IMR-90 (cell line): Measurements from ENCODE around the gene CHST14. TPM values are rescaled to one million over a fixed set of nuclear protein-coding genes. Genes with fewer than 3 reads are reported as not detected.

Experiments used
- ATAC-seq: fragments of 200-7000 bp; cut with Tn5 transposase; 2 replicates; pipeline ENCODE4 v1.9.1; 2020; ENCODE audit warnings: low read depth, mild to moderate bottlenecking, moderate library complexity
- BruUV-seq: library from RNA; stranded (reverse); fragments of 400-500 nt; replicated peaks from 2 replicates; lab custom pipeline; 2021; lab: Mats Ljungman, UMichigan
- CTCF ChIA-PET: fragments of 300-600 bp; formaldehyde crosslinking; extraction: SDS; loops from one replicate; lab custom pipeline; 2021; ENCODE audit warnings: antibody characterized with exemption; lab: Yijun Ruan, JAX
- POLR2A ChIA-PET: fragments of 300-600 bp; sonication (Branson Sonifier 250); formaldehyde crosslinking; loops from one replicate; lab custom pipeline; 2022; ENCODE audit warnings: antibody characterized with exemption; ENCODE audit not compliant: unreplicated experiment; lab: Charles Lee
- DNase-seq: peaks from one replicate; pipeline ENCODE4 v3.0.0; 2013
- H2AFZ ChIP-seq: replicated peaks from 2 replicates; pipeline ENCODE3; 2013; ENCODE audit warnings: low read length, mild to moderate bottlenecking; ENCODE audit not compliant: poor library complexity
- H2AK5ac ChIP-seq: 2 replicates; pipeline ENCODE4 v1.6.1; 2013; ENCODE audit warnings: low read depth, low read length, inconsistent platforms
- H2AK9ac ChIP-seq: replicated peaks from 2 replicates; pipeline ENCODE3; 2013; ENCODE audit warnings: mild to moderate bottlenecking, low read depth, low read length, moderate library complexity; ENCODE audit not compliant: poor library complexity
- H2BK120ac ChIP-seq: 2 replicates; pipeline ENCODE4 v1.6.1; 2013; ENCODE audit warnings: low read depth, low read length, inconsistent platforms
- H2BK15ac ChIP-seq: 3 replicates; pipeline ENCODE4 v1.6.1; 2013; ENCODE audit warnings: low read depth, low read length, inconsistent platforms
- H2BK20ac ChIP-seq: 2 replicates; pipeline ENCODE4 v1.6.1; 2013; ENCODE audit warnings: low read depth, mild to moderate bottlenecking, inconsistent platforms, low read length, moderate library complexity
- H2BK5ac ChIP-seq: 2 replicates; pipeline ENCODE4 v1.6.1; 2013; ENCODE audit warnings: mild to moderate bottlenecking, low read depth, low read length, inconsistent platforms; ENCODE audit not compliant: poor library complexity, severe bottlenecking
- H3K14ac ChIP-seq: replicated peaks from 2 replicates; pipeline ENCODE4 v1.6.1; 2013; ENCODE audit warnings: low read depth, low read length, inconsistent platforms
- H3K18ac ChIP-seq: 2 replicates; pipeline ENCODE4 v1.6.1; 2013; ENCODE audit warnings: low read depth, low read length, control low read depth
- H3K23ac ChIP-seq: 2 replicates; pipeline ENCODE4 v1.6.1; 2013; ENCODE audit warnings: low read depth, low read length, inconsistent platforms
- H3K27ac ChIP-seq: 2 replicates; pipeline ENCODE4 v1.5.1; 2013; ENCODE audit warnings: mild to moderate bottlenecking, control low read depth, low read length; ENCODE audit not compliant: insufficient read depth
- H3K27me3 ChIP-seq: 2 replicates; pipeline ENCODE4 v1.6.1; 2013; ENCODE audit warnings: low read length; ENCODE audit not compliant: control insufficient read depth, insufficient read depth
- H3K36me3 ChIP-seq: 2 replicates; pipeline ENCODE4 v1.6.1; 2013; ENCODE audit warnings: low read length, mixed read lengths; ENCODE audit not compliant: control insufficient read depth, insufficient read depth
- H3K4ac ChIP-seq: 2 replicates; pipeline ENCODE4 v1.6.1; 2013; ENCODE audit warnings: low read depth, low read length, inconsistent platforms
- H3K4me1 ChIP-seq: 2 replicates; pipeline ENCODE4 v1.6.1; 2013; ENCODE audit warnings: low read length, mixed read lengths; ENCODE audit not compliant: control insufficient read depth, insufficient read depth
- H3K4me2 ChIP-seq: 2 replicates; pipeline ENCODE4 v1.6.1; 2013; ENCODE audit warnings: low read depth, mild to moderate bottlenecking, control low read depth, low read length, moderate library complexity
- H3K4me3 ChIP-seq: 2 replicates; pipeline ENCODE4 v1.5.1; 2013; ENCODE audit warnings: low read depth, mild to moderate bottlenecking, control low read depth, low read length, moderate library complexity; ENCODE audit not compliant: insufficient read depth
- H3K56ac ChIP-seq: 2 replicates; pipeline ENCODE4 v1.6.1; 2013; ENCODE audit warnings: low read length, inconsistent platforms; ENCODE audit not compliant: insufficient read depth; ENCODE audit errors: extremely low read depth
- H3K79me1 ChIP-seq, 2 experiments: 2 replicates each; pipeline ENCODE4 v1.6.1; 2013; ENCODE audit warnings: low read length in 2 of 2, inconsistent platforms in 1 of 2, low read depth in 1 of 2
- H3K9ac ChIP-seq: 2 replicates; pipeline ENCODE4 v1.6.1; 2013; ENCODE audit warnings: low read depth, low read length, control low read depth
- H3K9me1 ChIP-seq: 2 replicates; pipeline ENCODE4 v1.6.1; 2013; ENCODE audit warnings: low read length, inconsistent platforms; ENCODE audit not compliant: insufficient read depth
- H3K9me3 ChIP-seq: 2 replicates; pipeline ENCODE4 v1.6.1; 2013; ENCODE audit warnings: low read length; ENCODE audit not compliant: control insufficient read depth, insufficient read depth
- H4K20me1 ChIP-seq: 2 replicates; pipeline ENCODE4 v1.6.1; 2013; ENCODE audit warnings: low read length, inconsistent platforms; ENCODE audit not compliant: insufficient read depth
- H4K5ac ChIP-seq: 2 replicates; pipeline ENCODE4 v1.6.1; 2013; ENCODE audit warnings: mild to moderate bottlenecking, low read depth, low read length, control low read depth
- H4K8ac ChIP-seq, 2 experiments: 2 replicates each; pipeline ENCODE4 v1.6.1; 2013; ENCODE audit warnings: low read depth in 2 of 2, low read length in 2 of 2, control low read depth in 1 of 2, inconsistent platforms in 1 of 2
- H4K91ac ChIP-seq: 2 replicates; pipeline ENCODE4 v1.6.1; 2013; ENCODE audit warnings: low read depth, low read length, inconsistent platforms; ENCODE audit not compliant: insufficient read depth
- CEBPB ChIP-seq: IDR thresholded peaks from 2 replicates; pipeline ENCODE4 v1.6.1; 2012; ENCODE audit warnings: low read depth, low read length, improper control_type of control experiment
- CHD1 ChIP-seq: IDR thresholded peaks from 2 replicates; pipeline ENCODE4 v1.6.1; 2012; ENCODE audit warnings: low read depth, low read length, improper control_type of control experiment
- MAZ ChIP-seq: IDR thresholded peaks from 2 replicates; pipeline ENCODE4 v1.6.1; 2012; ENCODE audit warnings: low read depth, mild to moderate bottlenecking, low read length, improper control_type of control experiment, moderate library complexity, borderline replicate concordance
- MXI1 ChIP-seq: IDR thresholded peaks from 2 replicates; pipeline ENCODE4 v1.6.1; 2012; ENCODE audit warnings: low read depth, mild to moderate bottlenecking, low read length, moderate library complexity, borderline replicate concordance
- RAD21 ChIP-seq: IDR thresholded peaks from 2 replicates; pipeline ENCODE4 v1.6.1; 2012; ENCODE audit warnings: low read length, improper control_type of control experiment
- RCOR1 ChIP-seq: IDR thresholded peaks from 2 replicates; pipeline ENCODE4 v1.6.1; 2012; ENCODE audit warnings: mild to moderate bottlenecking, low read length, improper control_type of control experiment; ENCODE audit not compliant: insufficient replicate concordance
- RFX5 ChIP-seq: IDR thresholded peaks from 2 replicates; pipeline ENCODE4 v1.8.0; 2012; ENCODE audit warnings: low read depth, mild to moderate bottlenecking, low read length, moderate library complexity
- SMC3 ChIP-seq: fragments of 150-350 bp; IDR thresholded peaks from 2 replicates; pipeline ENCODE4 v1.6.1; 2016; ENCODE audit warnings: low read depth, mild to moderate bottlenecking, antibody characterized with exemption, low read length, moderate library complexity
- WGBS, 2 experiments: methylation state at CpG; one replicate each; pipeline versions ENCODE4 v1.1.5 to v1.1.7; 2013; ENCODE audit warnings: missing lambda C conversion rate in 2 of 2; ENCODE audit not compliant: insufficient read length in 1 of 2; ENCODE audit errors: extremely low coverage in 2 of 2; 5-methylcytosine and 5-hydroxymethylcytosine counted together
- dilution Hi-C: fragments of 300-500 bp; cut with HindIII; formaldehyde crosslinking; loops from one replicate; pipeline ENCODE4 v1.14.3; 2018; ENCODE audit warnings: low sequenced_read_pairs; ENCODE audit not compliant: unreplicated experiment
- in situ Hi-C: fragments of 300-500 bp; cut with MboI; formaldehyde crosslinking; loops from 3 replicates; pipeline ENCODE4 v1.14.3; 2019; ENCODE audit warnings: low sequenced_read_pairs, inconsistent platforms, mixed read lengths
- intact Hi-C: fragments of 100-400 bp; cut with micrococcal nuclease; formaldehyde crosslinking; loops from 2 replicates; pipeline ENCODE4 v1.10.0; 2022
- polyA plus RNA-seq, 3 experiments: library from polyadenylated mRNA; depleted of rRNA; stranded (reverse); fragments of >200 nt; gene quantifications; 2 replicates each; pipeline ENCODE4 v1.2.3, GENCODE V29; 2012; ENCODE audit warnings: low replicate concordance in 1 of 3
- total RNA-seq: library from RNA; depleted of rRNA; stranded (reverse); fragments of >200 nt; gene quantifications from 2 replicates; pipeline ENCODE4 v1.2.3, GENCODE V29; 2012
- TF ChIP-seq, protein P1 (sequence below): fragments of 150-350 bp; IDR thresholded peaks from 2 replicates; pipeline ENCODE4 v1.6.1; 2017; ENCODE audit warnings: mild to moderate bottlenecking, antibody characterized with exemption, low read length, low read depth

The CHST14 gene
- total and polyA plus RNA-seq, 2 of the 4 experiments (the other 2 are of a cell fraction) = 3.8 to 19.5 TPM

DNA sequence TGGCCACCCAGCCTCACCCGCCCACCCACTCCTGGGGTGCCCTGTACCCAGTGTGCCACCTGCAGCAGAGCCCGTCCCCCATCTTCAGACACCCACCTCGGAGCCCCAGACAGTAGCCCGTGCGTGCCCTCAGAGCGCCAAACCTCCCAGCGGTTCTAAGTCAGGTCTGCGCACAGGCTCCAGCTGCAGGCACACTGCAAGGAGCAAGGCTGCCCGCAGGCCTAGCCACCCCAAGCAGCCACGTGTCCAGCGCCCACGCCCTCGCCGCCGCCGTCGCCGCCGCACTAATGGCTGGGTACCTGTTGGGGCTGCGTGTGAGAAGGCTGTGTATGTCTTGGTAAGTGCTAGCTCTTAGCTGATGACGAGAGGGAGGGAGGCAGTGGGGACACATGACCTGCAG lies 8.8 kb upstream of the CHST14 start:
- Histone ChIP-seq H4K8ac (no peak overlapping the region), H3K27ac (no peak overlapping the region), H3K9me3 (no peaks in the 10 kb centered on the region), H4K20me1 (peaks cover 31% of the 10 kb centered on the region), H3K4ac (no peak overlapping the region), H2AFZ (no peak overlapping the region), H3K18ac (no peak overlapping the region), H4K5ac (no peak overlapping the region), H2AK5ac (no peak overlapping the region), H2BK5ac (no peak overlapping the region), H2BK20ac (no peak overlapping the region), H2AK9ac (no peak overlapping the region), H3K14ac (no peak overlapping the region), H2BK120ac (no peak overlapping the region), H3K4me1 (no peaks in the 10 kb centered on the region), H3K9me1 (no peaks in the 10 kb centered on the region; the same call in 1 of the 2 replicates), H3K36me3 (peaks cover 48% of the 10 kb centered on the region), H3K27me3 (no peaks in the 10 kb centered on the region), H4K91ac (no peak overlapping the region), H3K4me3 (no peak overlapping the region), H3K79me1 (peaks cover 10 to 43% of the 10 kb centered on the region in 2 experiments), H3K56ac (no peak overlapping the region), H3K4me2 (no peak overlapping the region), H2BK15ac (no peak overlapping the region), H3K9ac (no peak overlapping the region), H3K23ac (no peak overlapping the region)
- no peak for TF ChIP-seq MXI1
- no peak for TF ChIP-seq CHD1
- no peak for TF ChIP-seq MAZ
- no peak for TF ChIP-seq RAD21
- no peak for TF ChIP-seq SMC3
- TF ChIP-seq, protein P1, sequence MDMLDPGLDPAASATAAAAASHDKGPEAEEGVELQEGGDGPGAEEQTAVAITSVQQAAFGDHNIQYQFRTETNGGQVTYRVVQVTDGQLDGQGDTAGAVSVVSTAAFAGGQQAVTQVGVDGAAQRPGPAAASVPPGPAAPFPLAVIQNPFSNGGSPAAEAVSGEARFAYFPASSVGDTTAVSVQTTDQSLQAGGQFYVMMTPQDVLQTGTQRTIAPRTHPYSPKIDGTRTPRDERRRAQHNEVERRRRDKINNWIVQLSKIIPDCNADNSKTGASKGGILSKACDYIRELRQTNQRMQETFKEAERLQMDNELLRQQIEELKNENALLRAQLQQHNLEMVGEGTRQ = no peak
- TF ChIP-seq RFX5 = no peak
- no peak for TF ChIP-seq CEBPB
- TF ChIP-seq RCOR1 = no peak
- BruUV-seq = no TSS peak
- 94% methylated on average over 8 of the region's 21 CpGs; no CpG with 5 or more reads in 1 of the 2 experiments for WGBS, 2 experiments
- ChIA-PET POLR2A (no interaction called here), CTCF (interaction anchor here (0.6 kb wide), 1 partner anchor 31 kb away, joined by 3 read pairs; no protein-coding TSS in a partner anchor)
- dilution Hi-C loops (no loop called here), in situ Hi-C loops (no loop called here), intact Hi-C loops (no loop called here)
- DNase-seq (no peak), ATAC-seq (no peak)
